WTC11 (cell line): ENCODE measurements around the gene PDXP. TPM values are rescaled to one million over a fixed set of nuclear protein-coding genes. Genes with fewer than 3 reads are reported as not detected.

Experiments used
- ATAC-seq: fragments of 200-7000 bp; cut with Tn5 transposase; 2 replicates; pipeline ENCODE4 v1.10.0; 2021; ENCODE audit warnings: mild to moderate bottlenecking, moderate library complexity
- CTCF ChIA-PET: fragments of 300-600 bp; sonication (Branson Sonifier 250); formaldehyde crosslinking; loops from one replicate; lab custom pipeline; 2021; ENCODE audit warnings: antibody characterized with exemption; lab: Charles Lee
- POLR2A ChIA-PET: fragments of 350-600 bp; sonication (Branson Sonifier 250); formaldehyde crosslinking; loops from one replicate; lab custom pipeline; 2021; ENCODE audit warnings: antibody characterized with exemption; lab: Charles Lee
- DNase-seq: peaks from one replicate; pipeline ENCODE4 v3.0.0; 2021; ENCODE audit warnings: low spot score
- H3K27ac Mint-ChIP-seq: 2 replicates; pipeline ENCODE4 v1.8.0; 2021; ENCODE audit warnings: mixed read lengths
- H3K27me3 Mint-ChIP-seq: 2 replicates; pipeline ENCODE4 v1.8.0; 2021; ENCODE audit warnings: low read depth, mild to moderate bottlenecking, moderate library complexity, mixed read lengths
- H3K36me3 Mint-ChIP-seq: 2 replicates; pipeline ENCODE4 v1.8.0; 2021; ENCODE audit warnings: mixed read lengths
- H3K4me1 Mint-ChIP-seq: 2 replicates; pipeline ENCODE4 v1.8.0; 2022; ENCODE audit warnings: mixed read lengths
- H3K4me3 Mint-ChIP-seq: 2 replicates; pipeline ENCODE4 v1.8.0; 2021; ENCODE audit warnings: mild to moderate bottlenecking, moderate library complexity, mixed read lengths
- H3K9me3 Mint-ChIP-seq: 2 replicates; pipeline ENCODE4 v1.8.0; 2021; ENCODE audit warnings: mixed read lengths
- ARID4B ChIP-seq: sonication (generic); formaldehyde crosslinking; IDR thresholded peaks from 2 replicates; pipeline ENCODE4 v1.8.0; 2023; ENCODE audit warnings: missing genetic modification reagents, mild to moderate bottlenecking, borderline replicate concordance
- ATF6 ChIP-seq: sonication (generic); formaldehyde crosslinking; IDR thresholded peaks from 2 replicates; pipeline ENCODE4 v1.8.1; 2023; ENCODE audit warnings: mild to moderate bottlenecking, missing genetic modification reagents
- CREB1 ChIP-seq: sonication (generic); formaldehyde crosslinking; IDR thresholded peaks from 2 replicates; pipeline ENCODE4 v1.8.0; 2023; ENCODE audit warnings: mild to moderate bottlenecking, missing genetic modification reagents
- ELF4 ChIP-seq: sonication (generic); formaldehyde crosslinking; IDR thresholded peaks from 2 replicates; pipeline ENCODE4 v1.8.1; 2022; ENCODE audit warnings: low read depth, mild to moderate bottlenecking, moderate library complexity, missing genetic modification reagents
- EMX1 ChIP-seq: fragments of 250-450 bp; sonication (Bioruptor Pico); IDR thresholded peaks from 2 replicates; pipeline ENCODE4 v1.8.0; 2021; ENCODE audit warnings: mild to moderate bottlenecking
- ERG ChIP-seq: fragments of 250-450 bp; sonication (Bioruptor Pico); IDR thresholded peaks from 2 replicates; pipeline ENCODE4 v1.8.0; 2021; ENCODE audit warnings: mild to moderate bottlenecking
- GABPB1 ChIP-seq: sonication (generic); formaldehyde crosslinking; IDR thresholded peaks from 2 replicates; pipeline ENCODE4 v1.8.1; 2023; ENCODE audit warnings: mild to moderate bottlenecking, missing genetic modification reagents
- GRHL2 ChIP-seq: fragments of 250-450 bp; sonication (Bioruptor Pico); IDR thresholded peaks from 2 replicates; pipeline ENCODE4 v1.8.0; 2022; ENCODE audit warnings: mild to moderate bottlenecking, moderate library complexity; ENCODE audit not compliant: insufficient replicate concordance, severe bottlenecking
- HMGA2 ChIP-seq: fragments of 250-450 bp; sonication (Bioruptor Pico); IDR thresholded peaks from 2 replicates; pipeline ENCODE4 v1.4.0; 2021; ENCODE audit warnings: mild to moderate bottlenecking, moderate library complexity
- MYBL2 ChIP-seq: sonication (generic); formaldehyde crosslinking; IDR thresholded peaks from 2 replicates; pipeline ENCODE4 v1.8.1; 2023; ENCODE audit warnings: mild to moderate bottlenecking, moderate library complexity, missing genetic modification reagents
- NFE2L1 ChIP-seq: sonication (generic); formaldehyde crosslinking; IDR thresholded peaks from 2 replicates; pipeline ENCODE4 v1.8.1; 2023; ENCODE audit warnings: missing genetic modification reagents
- OVOL2 ChIP-seq: fragments of 250-450 bp; sonication (Bioruptor Pico); IDR thresholded peaks from 2 replicates; pipeline ENCODE4 v1.9.0; 2021; ENCODE audit warnings: mild to moderate bottlenecking, borderline replicate concordance
- RELA ChIP-seq: sonication (generic); formaldehyde crosslinking; IDR thresholded peaks from 2 replicates; pipeline ENCODE4 v1.8.1; 2022; ENCODE audit warnings: missing genetic modification reagents, mild to moderate bottlenecking, borderline replicate concordance
- SMAD3 ChIP-seq: sonication (generic); formaldehyde crosslinking; IDR thresholded peaks from 2 replicates; pipeline ENCODE4 v1.8.0; 2022; ENCODE audit warnings: missing genetic modification reagents, mild to moderate bottlenecking, borderline replicate concordance
- SP1 ChIP-seq: sonication (generic); formaldehyde crosslinking; conservative IDR thresholded peaks from 2 replicates; pipeline ENCODE4 v1.8.1; 2022; ENCODE audit warnings: missing genetic modification reagents
- ZBTB43 ChIP-seq: sonication (generic); formaldehyde crosslinking; IDR thresholded peaks from 2 replicates; pipeline ENCODE4 v1.8.1; 2023; ENCODE audit warnings: mild to moderate bottlenecking, missing genetic modification reagents
- ZMAT4 ChIP-seq: fragments of 250-450 bp; sonication (Bioruptor Pico); IDR thresholded peaks from 2 replicates; pipeline ENCODE4 v1.9.0; 2021; ENCODE audit warnings: mild to moderate bottlenecking
- ZNF121 ChIP-seq: sonication (generic); formaldehyde crosslinking; IDR thresholded peaks from 2 replicates; pipeline ENCODE4 v1.8.0; 2023; ENCODE audit warnings: missing genetic modification reagents
- ZNF219 ChIP-seq: sonication (generic); formaldehyde crosslinking; IDR thresholded peaks from 2 replicates; pipeline ENCODE4 v1.8.0; 2023; ENCODE audit warnings: missing genetic modification reagents, mild to moderate bottlenecking, borderline replicate concordance
- ZNF263 ChIP-seq: sonication (generic); formaldehyde crosslinking; IDR thresholded peaks from 2 replicates; pipeline ENCODE4 v1.8.1; 2022; ENCODE audit warnings: low read depth, mild to moderate bottlenecking, moderate library complexity, missing genetic modification reagents
- ZNF281 ChIP-seq: sonication (generic); formaldehyde crosslinking; IDR thresholded peaks from 2 replicates; pipeline ENCODE4 v1.8.0; 2023; ENCODE audit warnings: mild to moderate bottlenecking, missing genetic modification reagents
- ZNF416 ChIP-seq: fragments of 250-450 bp; sonication (Bioruptor Pico); IDR thresholded peaks from 2 replicates; pipeline ENCODE4 v1.9.0; 2021; ENCODE audit warnings: mild to moderate bottlenecking, inconsistent platforms
- ZNF425 ChIP-seq: fragments of 250-450 bp; sonication (Bioruptor Pico); conservative IDR thresholded peaks from 2 replicates; pipeline ENCODE4 v1.9.0; 2021; ENCODE audit warnings: mild to moderate bottlenecking
- total RNA-seq: library from RNA; stranded (reverse); gene quantifications from 3 replicates; pipeline ENCODE4 v1.2.3, GENCODE V29; 2021

PDXP gene
- total RNA-seq, 1 experiment from 2014 or later = 36.1 TPM

- TF ChIP-seq ARID4B (CRISPR knock-in tag) = no peak
- no peak for TF ChIP-seq HMGA2 (CRISPR knock-in tag)
- no peak for TF ChIP-seq NFE2L1
- TF ChIP-seq ZNF425 (CRISPR knock-in tag) = no peak
- TF ChIP-seq EMX1 (CRISPR knock-in tag) = no peak
- TF ChIP-seq GRHL2 (CRISPR knock-in tag) = no peak
- TF ChIP-seq ZBTB43 (CRISPR knock-in tag) = no peak
- TF ChIP-seq RELA (CRISPR knock-in tag) = no peak
- no peak for TF ChIP-seq GABPB1 (CRISPR knock-in tag)
- TF ChIP-seq ERG = no peak
- TF ChIP-seq ELF4 (CRISPR knock-in tag) = no peak
Measured at GRCh38 chr22:37647317-37647716, 11.2 kb upstream of the PDXP start (continued).

GRCh38 chr22:37647928-37648327, 10.6 kb upstream of the PDXP start:
- ChIA-PET POLR2A (no interaction called here), CTCF (interaction anchor here (0.7 kb wide), 1 partner anchor 50 kb away, joined by 3 read pairs; no protein-coding TSS in a partner anchor)
- Mint-ChIP-seq H3K9me3 (no peaks in the 10 kb centered on the region), H3K36me3 (peaks cover 37% of the 10 kb centered on the region), H3K27me3 (no peaks in the 10 kb centered on the region), H3K4me1 (no peaks in the 10 kb centered on the region; the same call in 1 of the 2 replicates), H3K4me3 (no peak overlapping the region), H3K27ac (no peak overlapping the region)
- TF ChIP-seq OVOL2 (CRISPR knock-in tag) (no peak), MYBL2 (CRISPR knock-in tag) (no peak), ZNF263 (CRISPR knock-in tag) (no peak), ZNF416 (CRISPR knock-in tag) (no peak), CREB1 (CRISPR knock-in tag) (no peak), SP1 (CRISPR knock-in tag) (no peak), ZMAT4 (no peak), RELA (CRISPR knock-in tag) (no peak), ZNF281 (CRISPR knock-in tag) (no peak), ZNF219 (CRISPR knock-in tag) (no peak), SMAD3 (CRISPR knock-in tag) (no peak), ATF6 (CRISPR knock-in tag) (no peak), EMX1 (CRISPR knock-in tag) (no peak), ZNF121 (CRISPR knock-in tag) (no peak)
- no peak for ATAC-seq
- no peak for DNase-seq
